Osteoblast (primary cell): ENCODE data around the gene SERPINE3. TPM values are rescaled to one million over a fixed set of nuclear protein-coding genes. Genes with fewer than 3 reads are reported as not detected.

Source experiments
- DNase-seq: peaks from one replicate; pipeline ENCODE4 v3.0.0; 2011; ENCODE audit warnings: low spot score, mixed read lengths; ENCODE audit not compliant: insufficient read length; ENCODE audit errors: missing footprints
- H2AFZ ChIP-seq: 2 replicates; pipeline ENCODE4 v1.6.0; 2011; ENCODE audit warnings: mild to moderate bottlenecking, low read length
- H3K27ac ChIP-seq: 2 replicates; pipeline ENCODE4 v1.5.1; 2011; ENCODE audit warnings: mild to moderate bottlenecking, low read depth, low read length, moderate library complexity
- H3K27me3 ChIP-seq: 2 replicates; pipeline ENCODE4 v1.6.0; 2012; ENCODE audit warnings: mild to moderate bottlenecking, control low read depth, inconsistent platforms, low read length, moderate library complexity; ENCODE audit not compliant: insufficient read depth
- H3K36me3 ChIP-seq: 2 replicates; pipeline ENCODE4 v1.5.1; 2011; ENCODE audit warnings: mild to moderate bottlenecking, low read length, control low read depth, moderate library complexity; ENCODE audit not compliant: insufficient read depth
- H3K4me1 ChIP-seq: 2 replicates; pipeline ENCODE4 v1.5.1; 2011; ENCODE audit warnings: mild to moderate bottlenecking, low read length, control low read depth, moderate library complexity; ENCODE audit not compliant: insufficient read depth
- H3K4me2 ChIP-seq: 2 replicates; pipeline ENCODE4 v1.6.0; 2011; ENCODE audit warnings: mild to moderate bottlenecking, low read length; ENCODE audit not compliant: insufficient read depth
- H3K4me3 ChIP-seq: fragments of 200-600 bp; sonication (generic); 3 replicates; pipeline ENCODE4 v1.5.1; 2012; ENCODE audit warnings: mild to moderate bottlenecking, low read length, inconsistent platforms; ENCODE audit not compliant: insufficient read depth
- H3K79me2 ChIP-seq: 2 replicates; pipeline ENCODE4 v1.6.0; 2012; ENCODE audit warnings: mild to moderate bottlenecking, low read length, control low read depth, inconsistent platforms; ENCODE audit not compliant: insufficient read depth
- H3K9me3 ChIP-seq: 2 replicates; pipeline ENCODE4 v1.5.1; 2011; ENCODE audit warnings: low read depth, low read length, control low read depth
- H4K20me1 ChIP-seq: 2 replicates; pipeline ENCODE4 v1.6.0; 2012; ENCODE audit warnings: mild to moderate bottlenecking, low read length, control low read depth; ENCODE audit not compliant: insufficient read depth
- CTCF ChIP-seq: IDR thresholded peaks from 2 replicates; pipeline ENCODE4 v1.5.1; 2011; ENCODE audit warnings: mild to moderate bottlenecking, low read depth, low read length, moderate library complexity; ENCODE audit errors: extremely low read depth
- total RNA-seq: library from RNA; depleted of rRNA; stranded (reverse); fragments of >200 nt; gene quantifications from 2 replicates; pipeline ENCODE4 v1.2.3, GENCODE V29; 2012

SERPINE3 gene
- total RNA-seq, 1 donor: not detected

DNA sequence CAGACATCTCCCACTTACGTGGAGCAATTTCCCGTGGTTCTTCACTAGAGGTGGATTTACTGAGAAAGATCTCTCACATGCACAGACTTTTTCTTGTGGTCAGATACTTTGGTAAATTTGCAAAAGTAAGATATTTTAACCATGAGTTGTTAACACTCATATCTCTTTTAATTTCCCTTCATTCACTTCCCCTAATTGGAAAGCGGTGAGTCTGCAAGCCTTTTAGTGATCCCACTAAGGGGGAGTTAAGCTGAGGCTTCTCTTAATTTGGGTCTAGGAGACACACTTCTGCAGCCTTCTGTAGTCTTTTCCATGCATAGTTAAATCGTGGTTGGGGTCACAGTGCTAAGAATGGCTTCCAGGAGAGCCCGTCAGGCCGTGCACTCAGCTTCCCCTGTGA lies 30.7 kb upstream of the SERPINE3 start:
- no peaks in the 10 kb centered on the region for H3K36me3 ChIP-seq
- no peaks in the 10 kb centered on the region for H3K4me1 ChIP-seq
- H3K27me3 ChIP-seq: peaks cover 10% of the 10 kb centered on the region
- H4K20me1 ChIP-seq: no peaks in the 10 kb centered on the region
- no peak overlapping the region for H3K4me3 ChIP-seq
- H3K9me3 ChIP-seq: no peaks in the 10 kb centered on the region
- no peak for DNase-seq
- H3K79me2 ChIP-seq: no peaks in the 10 kb centered on the region
- H3K27ac ChIP-seq: no peak overlapping the region
- no peak for TF ChIP-seq CTCF
- no peak overlapping the region for H2AFZ ChIP-seq
- no peak overlapping the region for H3K4me2 ChIP-seq

DNA sequence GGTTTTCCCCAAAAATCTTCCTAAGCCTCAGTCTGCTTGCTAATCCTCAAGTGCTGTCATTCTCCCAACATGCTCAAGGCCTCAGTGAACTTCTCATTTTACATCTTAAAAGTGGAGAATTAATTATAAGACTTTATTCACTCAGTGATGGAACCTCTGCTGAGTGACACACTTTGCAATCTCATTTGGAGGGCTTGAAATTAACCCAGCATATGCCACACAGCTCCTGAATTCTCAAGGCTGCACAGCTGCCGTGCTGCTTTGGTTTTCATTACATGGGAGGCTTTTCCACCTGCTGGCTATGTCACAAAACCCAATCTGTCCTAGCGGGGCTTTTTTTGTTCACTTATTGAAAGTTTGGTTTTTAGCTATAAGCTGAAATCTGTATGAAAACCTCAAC lies 28.3 kb upstream of the SERPINE3 start:
- no peak for TF ChIP-seq CTCF
- H3K4me2 ChIP-seq: no peak overlapping the region
- H3K27me3 ChIP-seq: peaks cover 10% of the 10 kb centered on the region
- no peaks in the 10 kb centered on the region for H4K20me1 ChIP-seq
- no peaks in the 10 kb centered on the region for H3K9me3 ChIP-seq
- H3K36me3 ChIP-seq: no peaks in the 10 kb centered on the region
- peaks cover 14% of the 10 kb centered on the region for H3K4me1 ChIP-seq
- no peaks in the 10 kb centered on the region for H3K79me2 ChIP-seq
- H3K27ac ChIP-seq: no peak overlapping the region
- H2AFZ ChIP-seq: no peak overlapping the region
- no peak overlapping the region for H3K4me3 ChIP-seq
- no peak for DNase-seq

DNA sequence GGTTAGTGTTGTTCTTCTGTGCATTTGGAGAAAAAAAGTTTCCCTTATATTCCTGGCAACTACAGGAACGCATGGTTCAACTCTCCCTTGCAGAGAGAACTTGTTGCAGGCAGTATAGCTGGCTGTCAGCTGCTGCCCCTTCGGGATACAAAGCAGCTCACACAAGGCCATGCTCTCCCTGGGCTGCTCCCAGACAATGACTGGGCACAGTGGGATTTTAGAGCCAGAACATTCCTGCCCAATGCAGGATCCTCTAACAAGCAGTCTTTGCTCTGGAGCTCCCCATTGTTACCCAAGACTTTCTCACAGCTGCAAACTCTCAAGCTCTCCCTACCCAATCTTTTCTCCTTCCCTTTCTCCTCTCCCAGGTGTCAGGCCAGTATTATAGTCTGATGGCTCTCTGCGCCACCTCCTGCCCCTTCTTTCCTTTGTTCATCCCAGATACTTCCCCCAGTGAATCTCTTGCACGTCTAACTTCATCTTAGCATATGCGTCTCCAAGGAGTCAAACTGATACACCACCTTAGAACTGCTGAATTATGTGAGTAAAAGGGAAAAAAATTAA lies 27.5 kb upstream of the SERPINE3 start:
- Histone ChIP-seq H4K20me1 (no peaks in the 10 kb centered on the region), H2AFZ (no peak overlapping the region), H3K79me2 (no peaks in the 10 kb centered on the region), H3K27me3 (peaks cover 10% of the 10 kb centered on the region), H3K27ac (no peak overlapping the region), H3K4me2 (no peak overlapping the region), H3K9me3 (no peaks in the 10 kb centered on the region), H3K4me1 (peaks cover 22% of the 10 kb centered on the region), H3K4me3 (no peak overlapping the region), H3K36me3 (no peaks in the 10 kb centered on the region)
- no peak for DNase-seq
- no peak for TF ChIP-seq CTCF

GRCh38 chr13:51313619-51314018 lies 25.9 kb upstream of the SERPINE3 start:
- no peak overlapping the region for H2AFZ ChIP-seq
- no peak for DNase-seq
- H3K4me1 ChIP-seq: peaks cover 34% of the 10 kb centered on the region
- no peaks in the 10 kb centered on the region for H3K36me3 ChIP-seq
- H3K27me3 ChIP-seq: peaks cover 10% of the 10 kb centered on the region
- H4K20me1 ChIP-seq: no peaks in the 10 kb centered on the region
- no peak overlapping the region for H3K4me2 ChIP-seq
- no peak overlapping the region for H3K4me3 ChIP-seq
- no peaks in the 10 kb centered on the region for H3K9me3 ChIP-seq
- H3K27ac ChIP-seq: no peak overlapping the region
- no peak for TF ChIP-seq CTCF
- no peaks in the 10 kb centered on the region for H3K79me2 ChIP-seq
